GM18511 (cell line): ENCODE measurements around the gene GPS1.

Experiments
- ATAC-seq: cut with Tn5 transposase; IDR thresholded peaks from one replicate; pipeline ENCODE4 v1.9.1; 2021; ENCODE audit warnings: mild to moderate bottlenecking, moderate library complexity; ENCODE audit not compliant: unreplicated experiment

GPS1 gene

DNA sequence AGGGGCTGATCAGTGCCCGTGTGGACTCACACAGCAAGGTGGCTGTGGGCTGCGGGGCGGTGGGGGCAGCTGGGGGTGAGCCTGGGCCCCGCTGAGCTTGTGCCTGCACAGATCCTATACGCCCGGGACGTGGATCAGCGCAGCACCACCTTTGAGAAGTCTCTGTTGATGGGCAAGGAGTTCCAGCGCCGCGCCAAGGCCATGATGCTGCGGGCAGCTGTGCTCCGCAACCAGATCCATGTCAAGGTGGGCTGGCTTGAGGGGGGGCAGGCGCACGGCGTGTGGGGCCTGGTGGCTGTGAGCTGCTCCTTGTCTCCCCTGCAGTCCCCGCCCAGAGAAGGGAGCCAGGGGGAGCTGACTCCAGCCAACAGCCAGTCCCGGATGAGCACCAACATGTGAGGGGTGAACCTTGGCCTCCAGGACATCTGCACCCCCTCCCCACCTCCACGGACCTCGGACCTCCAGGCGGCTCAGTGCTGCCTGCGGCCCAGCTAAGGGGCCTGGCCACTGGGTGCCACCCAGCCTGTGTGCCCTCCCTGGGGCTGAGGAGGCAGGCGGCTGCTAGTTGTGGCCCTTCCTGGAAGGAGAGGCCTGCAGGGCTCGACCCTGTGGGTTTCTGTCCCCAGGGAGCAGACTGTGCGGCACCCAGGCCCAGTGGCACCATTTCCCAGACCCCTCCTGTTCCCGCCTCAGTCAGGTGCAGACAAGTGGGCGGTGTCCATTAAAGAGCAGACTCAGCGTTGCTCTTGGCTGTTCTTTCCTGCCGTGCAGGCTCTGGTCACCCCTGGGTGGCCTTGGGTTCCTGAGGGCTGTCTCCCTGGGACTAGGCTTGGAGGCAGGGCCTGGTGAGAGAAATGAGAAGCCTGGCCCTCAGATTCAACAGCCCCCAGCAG, 5.3 kb downstream of the GPS1 start:
- ATAC-seq, result no peak

DNA sequence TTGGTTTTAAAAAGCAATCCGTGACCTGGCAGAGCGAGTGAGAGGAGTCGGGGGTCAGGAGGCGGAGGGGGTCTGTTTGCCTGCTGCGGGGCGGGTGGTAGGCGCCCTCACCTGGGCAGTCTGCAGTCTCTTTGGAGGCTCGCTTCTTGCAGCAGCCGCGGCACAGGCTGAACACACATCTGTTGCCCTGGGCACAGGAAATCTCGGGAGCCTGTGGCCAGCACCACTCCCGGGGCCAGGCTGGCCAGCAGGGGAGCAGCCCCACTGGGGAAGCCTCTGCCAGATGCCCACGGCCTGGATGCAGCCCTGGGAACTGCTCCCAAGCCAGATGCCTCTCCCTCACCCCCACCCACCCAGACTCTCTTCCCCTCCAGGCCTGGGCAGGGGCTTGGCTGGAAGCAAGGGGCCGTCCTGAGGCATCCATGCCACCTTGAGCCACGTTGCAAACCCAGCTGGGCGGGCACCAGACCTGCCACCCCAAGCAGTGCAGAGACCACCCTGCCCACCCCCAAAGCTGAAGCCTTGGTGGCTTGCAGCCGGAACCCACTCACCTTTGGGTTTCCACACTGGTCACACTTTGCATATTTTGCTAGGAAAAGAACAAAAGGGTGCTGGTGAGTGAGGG, 6.6 kb downstream of the GPS1 start:
- no peak for ATAC-seq

DNA sequence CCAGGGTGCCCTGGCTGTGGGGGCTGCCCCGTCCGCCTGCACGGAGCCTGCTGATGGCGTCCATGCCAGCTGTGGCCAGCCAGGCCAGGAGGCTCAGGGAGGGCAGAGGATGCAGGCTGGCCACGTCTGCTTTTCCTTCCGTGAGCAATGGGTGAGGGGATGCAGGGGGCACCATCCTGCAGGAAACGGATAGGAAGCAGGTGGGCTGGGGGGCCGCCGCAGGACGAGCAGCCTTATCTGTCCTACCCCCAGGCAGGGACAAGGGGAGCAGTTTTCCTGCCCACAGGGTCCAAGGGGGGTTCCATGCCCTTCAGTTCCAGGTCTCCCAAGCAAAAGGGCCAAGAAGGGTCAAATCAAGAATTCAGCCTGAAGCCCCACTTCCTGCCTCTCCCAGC, 7.2 kb downstream of the GPS1 start:
- ATAC-seq, result no peak

DNA sequence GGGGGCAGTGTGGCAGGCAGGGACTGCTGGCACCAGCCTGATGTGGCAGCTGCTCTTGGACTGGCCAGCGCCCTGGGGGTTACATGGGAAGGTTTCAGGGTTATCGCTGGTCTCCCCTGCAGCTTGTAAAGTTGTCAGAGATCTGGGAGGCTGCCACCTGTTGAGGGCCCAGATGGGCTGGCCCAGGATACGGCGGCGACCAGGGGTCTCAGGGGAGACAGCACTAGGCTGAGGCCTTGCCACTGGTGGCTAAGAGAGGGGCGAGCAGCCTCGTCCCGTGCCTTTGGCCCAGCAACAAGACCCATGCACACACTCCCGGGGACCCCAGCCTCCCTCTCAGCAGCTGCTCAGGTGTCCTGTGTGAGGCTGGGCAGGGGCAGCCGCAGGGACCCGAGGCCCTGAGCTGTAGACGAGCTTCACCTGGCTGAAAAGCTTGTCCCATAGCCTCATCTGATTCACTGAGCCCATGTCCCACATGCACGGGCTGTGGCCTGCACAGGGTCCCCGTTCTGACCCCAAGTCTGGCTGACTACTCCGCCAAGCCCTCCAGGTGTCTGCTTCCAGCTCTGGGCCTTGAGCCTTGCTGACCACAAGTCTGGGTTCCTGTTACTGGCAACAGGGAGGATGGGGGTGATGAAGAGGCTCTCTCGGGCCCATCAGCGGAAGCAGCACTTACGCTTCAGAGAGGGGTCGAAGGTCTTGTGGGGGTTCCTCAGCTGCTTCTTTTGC, 7.7 kb downstream of the GPS1 start:
- no peak for ATAC-seq

DNA sequence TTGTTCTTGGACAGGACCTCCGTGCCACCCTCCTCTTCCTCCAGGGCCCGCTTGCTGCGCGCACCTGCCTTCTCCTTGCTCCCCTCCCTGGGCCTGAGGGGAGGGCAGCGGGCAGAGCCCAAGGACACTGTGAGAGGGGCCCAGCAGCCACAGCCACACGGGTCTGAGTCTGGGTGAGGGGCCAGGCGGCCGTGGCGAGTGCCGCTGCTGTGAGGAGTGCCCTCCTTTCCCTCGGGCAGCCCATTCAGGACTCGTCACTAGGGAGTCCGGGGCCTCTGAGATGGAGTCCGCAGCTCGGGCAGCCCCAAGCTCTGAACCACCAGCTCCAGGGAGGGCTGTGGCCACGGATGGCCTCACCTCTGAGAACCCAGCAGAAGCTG, 8.3 kb downstream of the GPS1 start:
- ATAC-seq, result no peak

DNA sequence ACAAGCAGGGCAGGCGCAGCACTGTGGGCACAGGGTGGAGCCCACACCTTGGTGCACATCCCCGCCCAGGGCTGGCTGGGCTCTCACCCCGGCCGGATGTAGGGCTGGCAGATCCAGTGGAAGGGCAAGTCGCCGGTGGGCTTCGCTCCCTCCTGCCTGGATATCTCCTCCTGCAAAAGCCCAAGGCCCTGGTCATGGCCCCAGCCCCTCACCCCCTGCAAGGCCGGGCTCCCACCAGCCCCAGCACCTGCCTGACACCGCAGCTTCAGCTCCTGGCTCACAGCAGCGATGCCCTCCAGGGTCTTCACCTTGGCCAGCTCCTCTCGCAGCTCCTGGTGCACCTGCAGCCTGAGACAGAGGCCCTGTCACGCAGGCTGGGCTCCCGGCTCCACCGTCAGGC, 8.9 kb downstream of the GPS1 start:
- no peak for ATAC-seq

DNA sequence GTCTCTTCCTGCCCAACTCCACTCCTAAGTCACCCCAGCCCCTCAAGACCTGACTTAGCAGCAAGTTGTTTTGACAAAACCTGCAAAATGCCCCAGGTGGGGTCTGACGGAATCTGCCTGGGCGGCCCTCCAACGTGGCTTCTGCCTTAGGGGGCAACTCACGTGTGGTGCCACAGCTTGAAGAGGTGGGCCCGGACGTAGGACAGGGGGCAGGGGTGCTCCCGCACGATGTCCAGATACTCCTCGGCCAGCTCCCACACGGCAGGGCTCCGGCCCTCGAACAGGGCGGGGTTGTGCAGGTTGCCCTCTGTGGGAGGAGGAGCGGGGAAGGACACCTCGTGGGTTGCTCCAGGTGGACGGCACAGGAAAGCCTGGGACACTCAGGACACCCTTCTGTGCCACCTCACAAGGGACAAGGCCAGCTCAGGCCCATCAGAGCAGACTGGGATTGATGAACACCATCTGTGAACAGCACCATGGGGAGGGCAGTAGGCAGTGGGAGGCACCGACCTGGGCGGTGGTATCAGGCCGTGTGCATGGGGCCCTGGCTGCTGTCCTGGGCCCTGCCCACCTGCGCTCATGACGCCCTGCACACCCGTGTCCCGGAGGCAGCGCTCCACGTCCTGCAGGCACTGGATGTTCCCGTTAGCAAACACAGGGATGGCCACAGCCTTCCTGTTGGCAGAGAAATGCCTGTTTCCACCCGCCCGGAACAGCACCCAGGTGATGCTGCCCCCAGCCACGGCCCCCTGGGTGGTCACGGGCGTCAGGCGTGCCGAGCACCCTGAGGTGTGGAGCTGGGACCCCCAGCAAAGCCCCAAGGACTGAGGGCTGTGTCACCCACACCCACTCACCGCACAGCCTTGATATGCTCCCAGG, 9.6 kb downstream of the GPS1 start:
- ATAC-seq, result no peak

DNA sequence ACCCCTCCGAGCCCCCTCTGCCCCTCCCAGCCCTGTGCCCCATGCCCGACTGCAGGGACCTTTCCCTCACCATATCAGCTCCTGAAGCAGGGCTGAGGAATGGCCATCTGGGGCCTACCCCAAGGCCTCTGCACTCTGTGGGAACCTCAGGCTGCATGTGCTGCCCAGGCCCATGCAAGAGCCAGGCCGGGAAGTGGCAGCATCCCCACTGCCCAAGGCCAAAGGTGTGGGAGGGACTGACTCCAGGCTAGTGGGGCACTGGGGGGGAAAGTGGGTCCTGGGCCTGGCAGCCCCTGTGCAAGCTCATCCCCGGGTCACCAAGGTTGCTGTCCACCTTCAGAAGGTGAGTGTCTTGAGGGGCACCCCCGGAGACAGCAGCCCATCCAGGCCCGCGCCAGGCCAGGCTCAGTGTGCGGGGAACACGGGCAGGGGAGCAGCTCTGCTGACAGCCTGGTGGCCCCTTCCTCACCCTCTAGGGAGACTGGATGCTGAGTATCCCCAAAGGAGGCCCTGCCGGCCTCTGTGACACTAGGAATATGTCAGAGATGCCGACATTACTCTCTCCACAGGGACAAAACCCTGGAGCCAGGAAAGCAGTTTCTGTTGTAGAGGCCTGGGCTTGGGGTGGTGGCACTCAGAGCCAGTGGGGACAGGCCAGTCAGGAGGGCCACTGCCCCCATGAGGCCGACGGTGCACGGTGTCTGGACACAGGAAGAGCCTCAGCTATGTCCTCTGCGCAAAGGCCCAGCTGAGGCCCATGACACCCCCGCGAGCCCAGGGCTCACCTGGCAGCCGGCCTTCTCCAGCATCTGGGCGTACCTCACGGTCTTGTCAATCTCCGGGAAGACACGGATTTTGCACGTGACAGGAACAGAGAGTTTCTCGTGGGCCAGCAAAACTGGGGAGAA, 10.6 kb downstream of the GPS1 start:
- no peak for ATAC-seq

DNA sequence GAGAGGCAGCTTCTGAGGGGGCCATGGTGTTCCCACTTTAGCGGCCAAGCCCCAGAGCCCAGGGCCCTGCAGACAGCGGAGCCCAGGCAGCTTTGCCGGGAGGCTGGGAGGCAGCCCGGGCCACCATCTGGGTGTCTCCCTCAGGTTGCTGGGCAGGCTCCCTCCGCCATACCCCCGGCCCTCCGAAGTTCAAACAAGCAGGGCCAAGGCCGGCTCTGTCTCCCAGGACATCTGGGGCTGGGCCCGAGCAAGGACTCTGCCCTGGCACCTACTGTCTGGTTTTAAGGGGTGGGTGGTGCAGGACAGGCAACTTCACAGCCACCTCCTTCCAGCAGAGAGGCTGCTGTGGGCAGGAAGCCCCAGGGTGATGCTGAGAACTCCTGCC, 11.3 kb downstream of the GPS1 start:
- ATAC-seq, result no peak

DNA sequence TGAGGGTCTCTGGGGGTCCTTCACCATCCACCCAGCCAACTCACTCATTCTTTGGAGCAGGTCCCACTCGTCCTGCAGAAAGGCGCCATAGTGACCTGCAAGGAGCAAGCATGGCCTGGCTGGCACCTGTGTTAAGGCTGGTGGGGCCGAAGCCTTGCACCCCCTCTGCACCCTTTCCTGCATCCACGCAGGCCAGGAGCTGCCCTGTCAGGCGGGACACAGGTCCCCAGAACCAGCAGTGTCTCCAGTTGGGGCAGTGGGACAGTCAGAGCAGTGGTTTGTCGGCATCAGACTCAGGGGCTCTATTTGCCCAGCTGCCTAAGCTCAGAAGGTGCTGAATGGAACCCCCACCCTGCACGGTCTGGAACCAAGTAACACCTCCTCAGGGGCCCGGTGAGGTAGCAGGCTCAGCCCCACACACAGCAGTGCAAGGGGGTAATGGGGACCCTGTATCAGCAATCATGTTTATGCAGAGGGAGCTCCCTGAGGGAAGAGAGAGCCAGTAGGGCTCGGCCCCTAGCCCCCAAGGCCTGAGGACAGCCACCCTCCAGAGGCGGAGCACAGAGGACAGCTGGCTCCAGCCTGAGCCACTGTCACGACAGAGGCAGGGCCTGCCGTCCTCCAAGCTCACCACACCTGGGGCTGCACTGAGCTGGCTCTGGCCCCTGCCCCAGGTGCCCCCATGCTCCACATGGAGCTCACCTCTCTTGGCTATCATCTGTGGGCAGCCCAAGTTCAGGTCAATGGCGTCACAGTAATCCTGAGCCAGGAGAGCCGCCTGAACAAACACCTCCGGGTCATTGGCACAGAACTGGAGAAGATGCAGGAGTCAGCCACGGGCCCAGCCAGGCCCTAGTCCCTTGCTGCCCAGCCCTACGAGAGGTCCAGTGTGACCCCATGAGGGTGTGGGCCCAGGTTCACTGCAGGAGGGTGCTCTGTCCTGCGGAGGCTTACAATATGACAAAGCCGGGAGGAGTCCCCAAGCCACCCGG, 12.0 kb downstream of the GPS1 start:
- no peak for ATAC-seq

DNA sequence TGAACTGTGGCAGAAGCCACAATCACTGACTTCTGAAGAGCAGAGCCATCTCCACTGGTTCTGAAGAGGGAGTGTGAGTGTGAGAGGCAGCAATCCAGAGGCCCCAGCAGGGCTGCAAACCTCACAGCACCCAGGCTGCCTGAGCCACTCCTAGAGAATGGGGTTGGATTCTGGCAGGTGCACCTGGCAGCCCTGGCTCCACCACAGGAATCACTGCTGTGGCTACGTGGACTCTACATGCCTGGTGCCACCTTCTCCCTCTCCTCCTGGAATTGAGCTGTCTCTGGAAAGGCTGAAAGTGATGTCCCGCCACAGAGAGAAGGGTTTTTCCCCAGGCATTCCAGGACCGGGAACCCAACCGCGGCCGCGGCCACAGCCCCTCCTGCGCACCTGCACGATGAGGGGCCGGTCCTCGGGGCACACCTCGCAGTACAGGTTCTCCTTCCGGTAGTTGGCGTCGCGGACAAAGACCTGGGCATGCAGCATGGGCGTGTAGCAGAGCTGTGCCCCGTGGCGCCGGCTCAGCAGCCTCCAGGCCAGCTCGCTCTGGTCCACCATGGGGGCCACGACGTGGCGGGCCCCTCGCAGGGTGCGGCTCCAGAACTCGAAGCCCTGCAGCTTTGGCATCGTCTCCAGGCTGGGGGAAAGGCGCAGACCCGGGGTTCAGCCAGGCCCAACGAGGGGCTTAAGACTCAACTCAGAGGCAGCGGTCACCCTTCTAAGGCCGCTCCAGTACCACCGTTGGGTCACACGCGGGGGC, 12.9 kb downstream of the GPS1 start:
- ATAC-seq, result no peak

DNA sequence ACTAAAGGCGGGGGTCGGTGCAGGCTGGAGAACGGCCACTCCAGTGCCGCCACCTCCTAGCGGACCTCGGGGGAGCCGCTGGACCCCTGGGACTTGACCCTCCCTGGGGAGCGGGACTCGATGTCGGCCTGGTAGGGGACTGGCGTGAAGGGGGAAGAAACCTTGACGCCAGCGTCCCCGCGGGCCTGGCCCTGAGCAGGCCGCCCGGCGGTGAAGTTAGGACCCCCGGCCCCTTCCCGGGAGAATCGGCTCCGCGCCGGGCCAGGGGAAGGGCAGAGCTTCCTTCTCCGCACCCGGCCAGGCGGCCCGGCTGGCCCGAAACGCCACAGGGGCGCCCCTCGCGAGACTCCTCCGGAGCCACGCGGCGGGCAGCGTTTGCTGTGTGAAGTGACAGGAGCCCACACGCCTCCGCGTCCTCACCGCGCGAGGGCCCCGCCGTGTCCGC, 13.5 kb downstream of the GPS1 start:
- ATAC-seq, result peak; percentile 13

DNA sequence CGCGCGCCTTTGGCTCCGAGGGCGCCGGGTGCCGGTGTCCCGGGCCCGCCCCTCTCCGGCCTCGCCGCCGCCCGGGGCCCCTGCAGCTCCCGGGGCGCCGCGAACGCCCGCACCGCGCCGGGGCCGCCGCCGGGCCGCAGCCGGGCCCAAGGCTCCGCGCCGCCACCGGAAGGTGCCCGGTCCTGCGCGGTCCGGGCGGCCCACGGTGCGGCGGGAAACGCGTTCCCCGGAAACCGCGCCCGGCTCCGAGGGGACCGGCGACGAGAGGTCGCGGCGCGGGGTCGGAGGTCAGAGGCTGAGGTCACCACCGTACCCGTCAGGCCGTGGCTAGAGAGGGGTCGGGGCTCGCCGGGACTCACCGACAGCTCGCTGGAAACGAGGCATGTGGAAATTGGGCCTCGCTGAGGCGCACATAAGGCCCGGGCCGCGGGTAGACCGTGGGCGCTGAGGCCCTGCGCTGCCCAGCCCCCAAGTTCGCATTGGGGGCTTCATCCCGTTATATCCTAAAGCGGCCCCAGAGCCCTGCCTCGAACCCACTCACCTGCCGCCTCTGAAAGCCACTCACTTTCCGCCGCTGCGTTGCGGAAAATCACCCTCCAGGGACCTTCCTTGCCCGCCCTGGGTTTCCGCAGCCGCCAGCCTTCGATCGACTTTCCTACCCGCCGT, 14.1 kb downstream of the GPS1 start, which contains the start of gene DUS1L:
Gene DUS1L (minus strand): TSS at position 167 of the 666 bp plus-strand sequence. CDS start 745 bp downstream, outside the sequence.
- peak; percentile 55 for ATAC-seq

DNA sequence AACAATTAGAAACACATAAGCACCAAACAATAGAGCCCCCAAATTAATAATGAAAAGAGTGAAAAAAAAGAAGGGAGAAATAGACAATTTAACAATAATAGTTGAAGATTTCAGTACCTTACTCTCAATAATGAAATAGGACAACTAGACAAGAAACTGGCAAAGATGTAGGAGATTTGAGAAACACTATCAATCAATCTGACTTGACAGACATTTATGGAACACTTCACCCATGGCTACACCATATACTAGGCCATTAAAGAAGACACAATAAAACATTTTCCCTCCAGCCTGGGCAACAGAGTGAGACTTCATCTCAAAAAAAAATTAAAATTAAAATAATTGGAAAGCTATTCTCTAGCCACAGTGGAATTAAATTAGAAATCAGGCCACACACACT, 18.9 kb downstream of the GPS1 start:
- ATAC-seq, result no peak

DNA sequence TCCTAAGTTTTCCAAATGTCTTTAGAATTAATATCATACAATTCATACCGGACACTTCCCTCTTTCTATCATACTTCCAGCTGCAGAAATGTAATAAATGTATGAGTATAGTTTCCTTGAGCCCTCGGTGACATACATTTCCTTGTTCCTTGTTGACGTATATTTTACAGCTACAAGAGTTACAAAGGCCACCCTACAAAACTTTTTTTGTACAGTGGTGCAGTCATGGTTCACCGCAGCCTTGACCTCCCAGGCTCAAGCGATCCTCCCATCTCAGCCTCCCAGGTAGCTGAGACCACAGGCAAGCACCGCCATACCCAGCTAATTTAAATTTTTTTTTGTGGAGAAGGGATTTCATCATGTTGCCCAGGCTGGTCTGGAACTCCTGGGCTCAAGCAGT, 21.1 kb downstream of the GPS1 start:
- ATAC-seq, result no peak

DNA sequence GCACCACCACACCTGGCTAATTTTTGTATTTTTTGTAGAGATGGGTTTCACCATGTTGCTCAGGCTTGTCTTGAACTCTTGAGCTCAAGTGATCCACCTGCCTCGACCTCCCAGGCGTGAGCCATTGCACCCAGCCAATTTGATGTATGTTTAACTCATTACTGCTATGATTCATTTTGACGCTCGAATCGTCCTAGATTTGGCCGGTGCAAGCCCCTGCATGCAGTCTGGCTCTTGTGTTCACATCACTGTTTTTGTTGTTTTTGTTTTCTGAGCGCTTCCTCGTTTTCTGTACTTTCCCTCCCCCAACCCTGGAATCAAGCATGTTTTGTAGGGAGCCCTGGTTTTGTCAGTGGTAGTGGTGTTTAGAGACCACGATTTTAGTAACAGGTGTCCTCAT, 21.7 kb downstream of the GPS1 start:
- no peak for ATAC-seq
